Colonic mucosa (tissue), 4 donors: ENCODE results near the gene SV2A. TPM values are rescaled to one million over a fixed set of nuclear protein-coding genes. Genes with fewer than 3 reads are reported as not detected.

Experiments
- DNase-seq: peaks from one replicate; pipeline ENCODE4 v3.0.0-alpha.2; 2020
- H3K27ac ChIP-seq: fragments of 200-600 bp; one replicate; pipeline ENCODE4 v1.8.0; 2021
- H3K27me3 ChIP-seq: fragments of 200-600 bp; one replicate; pipeline ENCODE4 v1.8.0; 2021
- H3K36me3 ChIP-seq: fragments of 200-600 bp; one replicate; pipeline ENCODE4 v1.8.0; 2021
- H3K4me1 ChIP-seq: fragments of 200-600 bp; one replicate; pipeline ENCODE4 v1.8.0; 2021; ENCODE audit warnings: mild to moderate bottlenecking
- H3K4me3 ChIP-seq: fragments of 200-600 bp; one replicate; pipeline ENCODE4 v1.8.0; 2021
- H3K9ac ChIP-seq, 2 donors: one replicate each; pipeline ENCODE4 v1.7.0; 2013; ENCODE audit warnings: control low read depth in 2 of 2, low read depth in 2 of 2, low read length in 2 of 2
- H3K9me3 ChIP-seq: fragments of 200-600 bp; one replicate; pipeline ENCODE4 v1.8.0; 2021
- intact Hi-C: fragments of 100-400 bp; cut with DNase I; formaldehyde crosslinking; loops from one replicate; pipeline ENCODE4 v1.14.1; 2022
- total RNA-seq, 2 donors: library from RNA; stranded (reverse); fragmentation: NEBNext Ultra II Directional in 1 of 2; extraction: Animal tissue kit (Norgen Biotek cat#: 25700) in 1 of 2; gene quantifications; one replicate each; pipeline ENCODE4 v1.2.1, GENCODE V29; 2021
- TF ChIP-seq, protein P1 (sequence below): fragments of 200-600 bp; IDR thresholded peaks from one replicate; pipeline ENCODE4 v1.8.0; 2022; ENCODE audit warnings: antibody characterized with exemption, mild to moderate bottlenecking
- donor health status: healthy.
- donor health status: DM: no; HTN: no; CAD: no.
- donor health status: DM: no; HTN: no; CAD: no.

SV2A gene
- total RNA-seq, 2 donors from 2014 or later, result 0.89 to 1.5 TPM

- DNase-seq, result peak; percentile 84
- Histone ChIP-seq H3K9ac (peak within 1 kb of the TSS; percentile 83 to 98), H3K4me1 (peaks cover 13% of the 10 kb centered on the region), H3K4me3 (peak within 1 kb of the TSS; percentile 38), H3K27ac (peak within 1 kb of the TSS; percentile 93), H3K27me3 (no peaks in the 10 kb centered on the region), H3K36me3 (no peaks in the 10 kb centered on the region), H3K9me3 (no peaks in the 10 kb centered on the region)
- TF ChIP-seq, protein P1, sequence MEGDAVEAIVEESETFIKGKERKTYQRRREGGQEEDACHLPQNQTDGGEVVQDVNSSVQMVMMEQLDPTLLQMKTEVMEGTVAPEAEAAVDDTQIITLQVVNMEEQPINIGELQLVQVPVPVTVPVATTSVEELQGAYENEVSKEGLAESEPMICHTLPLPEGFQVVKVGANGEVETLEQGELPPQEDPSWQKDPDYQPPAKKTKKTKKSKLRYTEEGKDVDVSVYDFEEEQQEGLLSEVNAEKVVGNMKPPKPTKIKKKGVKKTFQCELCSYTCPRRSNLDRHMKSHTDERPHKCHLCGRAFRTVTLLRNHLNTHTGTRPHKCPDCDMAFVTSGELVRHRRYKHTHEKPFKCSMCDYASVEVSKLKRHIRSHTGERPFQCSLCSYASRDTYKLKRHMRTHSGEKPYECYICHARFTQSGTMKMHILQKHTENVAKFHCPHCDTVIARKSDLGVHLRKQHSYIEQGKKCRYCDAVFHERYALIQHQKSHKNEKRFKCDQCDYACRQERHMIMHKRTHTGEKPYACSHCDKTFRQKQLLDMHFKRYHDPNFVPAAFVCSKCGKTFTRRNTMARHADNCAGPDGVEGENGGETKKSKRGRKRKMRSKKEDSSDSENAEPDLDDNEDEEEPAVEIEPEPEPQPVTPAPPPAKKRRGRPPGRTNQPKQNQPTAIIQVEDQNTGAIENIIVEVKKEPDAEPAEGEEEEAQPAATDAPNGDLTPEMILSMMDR, result no peak
- intact Hi-C loops, result no loop called here
These were observed 18.7 kb upstream of the SV2A start, which contains the start of gene MTMR11 for GRCh38 chr1:149936170-149936991. Gene MTMR11, minus strand, starts transcription at chr1:149936879. Its CDS starts 232 bp downstream, at chr1:149936647.

DNA sequence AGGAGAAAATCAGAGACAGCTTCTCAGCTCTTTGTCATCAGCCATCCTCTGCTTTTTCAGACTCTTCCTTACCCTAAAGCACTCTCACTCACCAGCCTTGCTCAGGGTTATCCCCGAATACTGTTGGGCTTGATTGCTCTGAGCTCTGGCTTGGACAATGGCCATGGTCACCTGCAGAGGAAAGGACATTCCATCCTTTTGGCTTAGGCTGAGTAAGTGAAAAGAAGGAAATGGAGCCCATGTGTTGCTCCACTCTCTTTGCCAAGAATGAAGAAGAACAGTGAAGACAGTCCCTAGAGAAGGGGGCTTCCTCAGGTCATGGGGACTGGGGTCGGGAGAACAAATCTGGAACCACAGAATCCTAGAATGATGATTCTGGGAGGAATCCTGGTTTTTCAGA, 16.7 kb upstream of the SV2A start:
- H3K4me3 ChIP-seq, result peak overlapping the region; percentile 38
- H3K27me3 ChIP-seq, result no peaks in the 10 kb centered on the region
- no peak for DNase-seq
- peaks cover 7% of the 10 kb centered on the region for H3K4me1 ChIP-seq
- H3K27ac ChIP-seq, result peak overlapping the region; percentile 98
- no peaks in the 10 kb centered on the region for H3K36me3 ChIP-seq
- no peaks in the 10 kb centered on the region for H3K9me3 ChIP-seq
- intact Hi-C loops, result no loop called here
- peak overlapping the region in 1 of 2 donors; percentile 98 for H3K9ac ChIP-seq
- TF ChIP-seq, protein P1, result no peak

GRCh38 chr1:149933208-149933607, 15.6 kb upstream of the SV2A start:
- no peak for DNase-seq
- H3K27ac ChIP-seq, result peak overlapping the region; percentile 98
- peak overlapping the region in 1 of 2 donors; percentile 98 for H3K9ac ChIP-seq
- H3K4me1 ChIP-seq, result peaks cover 8% of the 10 kb centered on the region
- no peaks in the 10 kb centered on the region for H3K27me3 ChIP-seq
- peak overlapping the region; percentile 7 for H3K4me3 ChIP-seq
- intact Hi-C loops, result no loop called here
- no peaks in the 10 kb centered on the region for H3K36me3 ChIP-seq
- no peaks in the 10 kb centered on the region for H3K9me3 ChIP-seq
- TF ChIP-seq, protein P1, result no peak

- Histone ChIP-seq H3K4me3 (peak overlapping the region; percentile 1), H3K9me3 (no peaks in the 10 kb centered on the region), H3K27me3 (no peaks in the 10 kb centered on the region), H3K9ac (peak overlapping the region in 1 of 2 donors; percentile 60), H3K36me3 (no peaks in the 10 kb centered on the region), H3K4me1 (peaks cover 5% of the 10 kb centered on the region), H3K27ac (peak overlapping the region; percentile 98)
- peak; percentile 64 for DNase-seq
- intact Hi-C loops, result no loop called here
- TF ChIP-seq, protein P1, result no peak
These were observed 14.8 kb upstream of the SV2A start for GRCh38 chr1:149932474-149932873.

DNA sequence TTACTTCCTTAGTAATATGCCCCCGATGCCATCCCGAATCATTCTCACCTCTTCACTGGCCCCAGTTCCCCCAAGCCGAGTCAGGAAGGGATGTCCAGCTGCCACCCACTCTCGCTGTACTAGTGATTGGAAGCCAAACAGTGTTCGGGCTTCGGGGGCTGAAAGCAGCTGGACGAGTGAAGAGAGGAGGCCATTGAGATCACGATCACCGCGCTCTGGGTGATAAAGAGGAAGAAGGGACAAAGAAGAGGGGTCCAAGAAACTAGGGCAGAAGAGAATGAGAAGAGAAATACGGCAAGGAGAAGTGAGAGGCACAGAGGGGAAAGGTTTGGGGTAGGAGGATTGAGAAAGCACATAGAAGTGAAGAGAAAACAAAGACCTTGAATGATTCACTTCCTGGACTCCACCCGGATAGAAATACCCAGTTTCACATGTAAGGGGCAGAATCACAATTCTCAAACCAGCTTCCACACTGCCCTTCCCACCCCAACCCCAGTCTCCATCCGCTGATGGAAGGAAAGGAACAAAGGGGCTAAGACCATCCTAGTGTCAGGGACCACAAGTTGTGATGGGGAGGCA, 13.7 kb upstream of the SV2A start:
- H3K4me1 ChIP-seq, result peaks cover 4% of the 10 kb centered on the region
- peak overlapping the region; percentile 98 for H3K27ac ChIP-seq
- peaks cover 1% of the 10 kb centered on the region for H3K36me3 ChIP-seq

More for the DNA sequence above, 13.7 kb upstream of the SV2A start:
- TF ChIP-seq, protein P1, result no peak
- Histone ChIP-seq H3K4me3 (peak overlapping the region; percentile 1), H3K9me3 (no peaks in the 10 kb centered on the region), H3K9ac (peak overlapping the region in 1 of 2 donors; percentile 60), H3K27me3 (no peaks in the 10 kb centered on the region)
- intact Hi-C loops, result no loop called here
- DNase-seq, result no peak
